Right lobe of liver (tissue), 6 donors: ENCODE measurements around the gene KIAA0319L. TPM values are rescaled to one million over a fixed set of nuclear protein-coding genes. Genes with fewer than 3 reads are reported as not detected.

Source experiments
- ATAC-seq, 4 donors: fragments of 200-7000 bp; cut with Tn5 transposase; one replicate each; pipeline ENCODE4 v1.9.1; 2020; ENCODE audit warnings: mild to moderate bottlenecking in 4 of 4, moderate library complexity in 4 of 4
- DNase-seq, 3 donors: peaks; one replicate each; pipeline ENCODE4 v3.0.0-alpha.2; 2020
- H3K27ac ChIP-seq, 3 donors: fragments of 200-600 bp; one replicate each; pipeline ENCODE4 v1.8.0; 2022
- H3K27me3 ChIP-seq, 2 donors: fragments of 200-600 bp; one replicate each; pipeline ENCODE4 v1.8.0; 2022
- H3K36me3 ChIP-seq, 4 donors: fragments of 200-600 bp; sonication (generic) in 1 of 4; one replicate each; pipeline versions ENCODE4 v1.5.1 to v1.8.0; 2017 to 2022; ENCODE audit warnings: control low read depth in 1 of 4
- H3K4me1 ChIP-seq, 4 donors: fragments of 200-600 bp; sonication (generic) in 1 of 4; one replicate each; pipeline versions ENCODE4 v1.5.1 to v1.8.0; 2017 to 2022; ENCODE audit warnings: control low read depth in 1 of 4
- H3K4me3 ChIP-seq, 3 donors: fragments of 200-600 bp; one replicate each; pipeline ENCODE4 v1.8.0; 2022
- H3K9me3 ChIP-seq, 4 donors: fragments of 200-600 bp; sonication (generic) in 1 of 4; one replicate each; pipeline versions ENCODE4 v1.5.1 to v1.8.0; 2017 to 2022; ENCODE audit warnings: control low read depth in 1 of 4
- POLR2A ChIP-seq: fragments of 450-650 bp; IDR thresholded peaks from one replicate; pipeline ENCODE4 v1.6.1; 2017; ENCODE audit warnings: antibody characterized with exemption, mild to moderate bottlenecking
- WGBS: methylation state at CpG from one replicate; pipeline ENCODE4 v1.1.6; 2018; ENCODE audit warnings: low coverage, low lambda C conversion rate; ENCODE audit not compliant: insufficient coverage; ENCODE audit errors: missing lambda C conversion rate; 5-methylcytosine and 5-hydroxymethylcytosine counted together
- intact Hi-C, 2 donors: fragments of 100-400 bp; cut with DNase I; formaldehyde crosslinking; loops; one replicate each; pipeline versions ENCODE4 v1.11.2 to v1.14.1; 2022
- total RNA-seq, 6 experiments: library from RNA; depleted of rRNA in 2 of 6; stranded (reverse); fragments of >200 nt in 2 of 6; fragmentation: NEBNext Ultra II Directional in 3 of 6; extraction: Animal tissue kit (Norgen Biotek cat#: 25700) in 3 of 6; gene quantifications; one replicate each; pipeline versions ENCODE4 v1.1.0 to v1.2.4, GENCODE V29; 2016 to 2023
- TF ChIP-seq, protein P1 (sequence below), 4 donors: fragments of 200-600 bp in 3 of 4; fragments of 450-650 bp in 1 of 4; IDR thresholded peaks; one replicate each; pipeline versions ENCODE4 v1.5.1 to v1.8.0; 2016 to 2022; ENCODE audit warnings: antibody characterized with exemption in 4 of 4, mild to moderate bottlenecking in 2 of 4
- donor health status: DM: no; HTN: yes; CAD: no.
- donor health status: DM: no; HTN: no; CAD: no.
- donor health status: DM: no; HTN: no; CAD: no.
- donor health status: DM: no; HTN: yes; CAD: no.
- donor health status: DM: no; HTN: yes; CAD: no.

KIAA0319L gene
- total RNA-seq, 6 experiments from 2014 or later: 35.3 to 84.9 (median 54.3) TPM

GRCh38 chr1:35524106-35524505 is 33.1 kb downstream of the KIAA0319L start:
- ATAC-seq (no peak), DNase-seq (no peak)
- TF ChIP-seq, protein P1, sequence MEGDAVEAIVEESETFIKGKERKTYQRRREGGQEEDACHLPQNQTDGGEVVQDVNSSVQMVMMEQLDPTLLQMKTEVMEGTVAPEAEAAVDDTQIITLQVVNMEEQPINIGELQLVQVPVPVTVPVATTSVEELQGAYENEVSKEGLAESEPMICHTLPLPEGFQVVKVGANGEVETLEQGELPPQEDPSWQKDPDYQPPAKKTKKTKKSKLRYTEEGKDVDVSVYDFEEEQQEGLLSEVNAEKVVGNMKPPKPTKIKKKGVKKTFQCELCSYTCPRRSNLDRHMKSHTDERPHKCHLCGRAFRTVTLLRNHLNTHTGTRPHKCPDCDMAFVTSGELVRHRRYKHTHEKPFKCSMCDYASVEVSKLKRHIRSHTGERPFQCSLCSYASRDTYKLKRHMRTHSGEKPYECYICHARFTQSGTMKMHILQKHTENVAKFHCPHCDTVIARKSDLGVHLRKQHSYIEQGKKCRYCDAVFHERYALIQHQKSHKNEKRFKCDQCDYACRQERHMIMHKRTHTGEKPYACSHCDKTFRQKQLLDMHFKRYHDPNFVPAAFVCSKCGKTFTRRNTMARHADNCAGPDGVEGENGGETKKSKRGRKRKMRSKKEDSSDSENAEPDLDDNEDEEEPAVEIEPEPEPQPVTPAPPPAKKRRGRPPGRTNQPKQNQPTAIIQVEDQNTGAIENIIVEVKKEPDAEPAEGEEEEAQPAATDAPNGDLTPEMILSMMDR (IDR thresholded peaks at IDR 0.05): no peak
- no peak for TF ChIP-seq POLR2A
- Histone ChIP-seq H3K36me3 (no peaks in the 10 kb centered on the region), H3K4me3 (no peak overlapping the region), H3K27ac (no peak overlapping the region), H3K4me1 (no peaks in the 10 kb centered on the region), H3K9me3 (peaks cover 0 to 4% (median 0%) of the 10 kb centered on the region in 4 donors), H3K27me3 (no peaks in the 10 kb centered on the region)
- WGBS: 74% methylated on average over 2 of the region's 2 CpGs
- intact Hi-C loops: no loop called here

DNA sequence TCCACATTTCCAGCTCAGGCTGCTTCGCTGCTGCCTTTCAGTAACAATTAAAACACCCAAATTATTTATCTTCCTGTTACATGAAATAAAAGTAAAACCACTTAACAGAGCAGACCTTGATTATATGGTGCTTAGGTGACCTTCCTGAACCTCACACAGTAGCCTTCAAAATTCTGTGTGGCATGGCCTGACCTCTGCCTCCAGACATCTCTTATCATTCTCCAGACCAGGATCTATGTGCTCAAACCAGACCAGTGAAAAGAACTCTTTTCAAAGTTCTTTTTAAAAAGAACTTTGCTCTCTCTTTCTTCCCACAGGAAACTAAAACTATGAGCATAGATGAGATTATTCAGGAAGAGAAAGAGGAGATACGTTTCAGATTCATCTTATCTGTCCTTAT is 37.8 kb downstream of the KIAA0319L start:
- Histone ChIP-seq H3K27me3 (no peaks in the 10 kb centered on the region), H3K4me3 (no peak overlapping the region), H3K4me1 (no peaks in the 10 kb centered on the region), H3K36me3 (no peaks in the 10 kb centered on the region), H3K27ac (no peak overlapping the region), H3K9me3 (no peaks in the 10 kb centered on the region)
- no peak for ATAC-seq
- no peak for DNase-seq
- WGBS: 58% methylated on average over 2 of the region's 2 CpGs
- no peak for TF ChIP-seq POLR2A
- TF ChIP-seq, protein P1 (IDR thresholded peaks at IDR 0.05): no peak
- intact Hi-C loops: no loop called here

DNA sequence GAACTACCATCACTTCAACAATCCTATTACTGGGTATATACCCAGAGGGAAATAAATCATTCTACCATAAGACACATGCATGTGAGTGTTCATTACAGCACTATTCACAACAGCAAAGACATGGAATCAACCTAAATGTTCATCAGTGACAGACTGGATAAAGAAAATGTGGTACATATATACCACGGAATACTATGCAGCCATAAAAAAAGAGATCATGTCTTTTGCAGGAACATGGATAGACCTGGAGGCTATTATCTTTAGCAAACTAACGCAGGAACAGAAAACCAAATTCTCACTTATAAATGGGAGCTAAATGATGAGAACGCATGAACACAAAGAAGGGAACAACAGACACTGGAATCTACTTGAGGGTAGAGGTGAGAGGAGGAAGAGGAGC is 39.0 kb downstream of the KIAA0319L start:
- TF ChIP-seq, protein P1 (IDR thresholded peaks at IDR 0.05): no peak
- TF ChIP-seq POLR2A: no peak

GRCh38 chr1:35511305-35511704 is 45.9 kb downstream of the KIAA0319L start:
- TF ChIP-seq, protein P1 (IDR thresholded peaks at IDR 0.05): no peak
- no peak for TF ChIP-seq POLR2A
- intact Hi-C loops: no loop called here
- no peak for ATAC-seq
- H3K27me3 ChIP-seq: no peaks in the 10 kb centered on the region
- no peak overlapping the region for H3K4me3 ChIP-seq
- H3K4me1 ChIP-seq: peaks cover 0 to 3% (median 0%) of the 10 kb centered on the region in 4 donors
- no peak for DNase-seq
- H3K36me3 ChIP-seq: peaks cover 0 to under 1% (median 0%) of the 10 kb centered on the region in 4 donors
- no peak overlapping the region for H3K27ac ChIP-seq
- 94% methylated on average over 2 of the region's 2 CpGs for WGBS
- H3K9me3 ChIP-seq: no peaks in the 10 kb centered on the region

More for the DNA sequence above, 39.0 kb downstream of the KIAA0319L start:
- Histone ChIP-seq H3K27me3 (no peaks in the 10 kb centered on the region), H3K4me1 (no peaks in the 10 kb centered on the region), H3K36me3 (no peaks in the 10 kb centered on the region), H3K9me3 (no peaks in the 10 kb centered on the region), H3K4me3 (no peak overlapping the region), H3K27ac (no peak overlapping the region)
- DNase-seq: no peak
- ATAC-seq: no peak
- 93% methylated on average over 3 of the region's 3 CpGs for WGBS
- intact Hi-C loops: no loop called here

DNA sequence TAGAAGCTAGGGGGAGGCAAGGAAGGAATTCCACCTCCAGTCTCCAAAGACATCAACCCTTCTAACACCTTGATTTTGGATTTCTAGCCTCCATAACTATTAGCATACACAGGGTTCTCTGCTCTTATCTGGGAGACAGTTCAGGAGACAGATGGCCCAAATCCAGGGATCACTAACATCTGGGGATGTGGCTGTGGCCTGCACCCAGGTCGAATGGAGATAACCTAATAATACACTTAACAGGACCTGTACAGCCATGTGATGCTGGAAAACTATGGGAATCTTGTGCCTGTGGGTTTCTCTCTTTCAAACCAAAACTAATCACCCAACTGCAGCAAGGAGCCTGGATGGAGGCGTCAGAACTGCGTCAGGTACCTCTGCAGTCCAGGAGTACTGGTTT is 47.6 kb downstream of the KIAA0319L start:
- Histone ChIP-seq H3K4me3 (no peak overlapping the region), H3K4me1 (peaks cover 0 to 8% (median 0%) of the 10 kb centered on the region in 4 donors), H3K36me3 (peaks cover 0 to 9% (median 1%) of the 10 kb centered on the region in 4 donors), H3K9me3 (no peaks in the 10 kb centered on the region), H3K27ac (no peak overlapping the region), H3K27me3 (no peaks in the 10 kb centered on the region)
- 70% methylated on average over 2 of the region's 3 CpGs for WGBS
- intact Hi-C loops: no loop called here
- TF ChIP-seq, protein P1 (IDR thresholded peaks at IDR 0.05): no peak
- TF ChIP-seq POLR2A: no peak
- ATAC-seq (no peak), DNase-seq (no peak)
